IPS-NIHi7 (cell line): Measurements from ENCODE around the gene ETS1.

Experiments
- DNase-seq: peaks from one replicate; pipeline ENCODE4 v3.0.0; 2012; ENCODE audit warnings: mixed read lengths; ENCODE audit errors: extremely low spot score

The ETS1 gene

DNA sequence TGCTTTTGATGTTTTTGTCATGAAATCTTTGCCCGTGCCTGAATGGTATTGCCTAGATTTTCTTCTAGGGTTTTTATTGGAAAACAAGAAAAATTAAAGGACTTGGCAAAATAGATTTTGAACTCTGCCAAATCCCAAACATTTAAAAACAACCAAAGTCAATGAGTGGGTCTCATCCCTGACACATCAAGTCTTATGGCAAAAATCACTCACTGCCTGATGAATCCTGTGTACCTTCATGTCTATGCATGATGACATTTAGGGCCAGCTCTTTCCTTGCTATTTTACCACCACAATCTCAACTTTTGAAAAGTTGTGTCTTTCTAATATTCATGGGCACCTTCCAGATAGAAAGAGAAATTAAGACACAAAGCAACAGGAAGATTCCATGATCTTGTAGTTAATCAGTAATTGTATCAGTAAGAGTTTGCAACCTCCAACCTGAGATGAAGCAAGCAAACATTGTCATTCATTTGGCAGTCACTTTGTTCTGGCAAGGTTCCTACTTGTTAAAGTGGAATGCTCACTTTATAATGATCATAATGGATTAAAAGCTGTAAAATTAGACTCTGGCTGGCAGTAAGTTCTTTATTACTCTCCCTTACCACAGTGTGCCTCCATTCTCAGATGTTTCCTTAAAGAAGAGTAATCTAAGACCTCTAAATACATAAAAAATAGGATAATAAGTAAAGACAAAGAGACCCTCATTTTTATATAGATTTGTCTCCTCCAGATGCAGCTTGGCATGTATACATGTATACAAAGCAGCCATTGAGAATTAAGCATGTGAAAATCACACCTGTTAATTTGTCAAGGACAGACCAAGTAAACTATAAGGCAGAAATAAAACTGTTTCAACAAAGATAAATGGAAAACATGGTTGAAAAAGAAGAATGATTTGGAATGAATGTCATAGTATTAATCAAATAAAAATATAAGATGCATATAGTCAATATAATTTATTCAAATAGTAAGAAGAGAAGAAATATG is 51.6 kb downstream of the ETS1 start:
- DNase-seq, result no peak

DNA sequence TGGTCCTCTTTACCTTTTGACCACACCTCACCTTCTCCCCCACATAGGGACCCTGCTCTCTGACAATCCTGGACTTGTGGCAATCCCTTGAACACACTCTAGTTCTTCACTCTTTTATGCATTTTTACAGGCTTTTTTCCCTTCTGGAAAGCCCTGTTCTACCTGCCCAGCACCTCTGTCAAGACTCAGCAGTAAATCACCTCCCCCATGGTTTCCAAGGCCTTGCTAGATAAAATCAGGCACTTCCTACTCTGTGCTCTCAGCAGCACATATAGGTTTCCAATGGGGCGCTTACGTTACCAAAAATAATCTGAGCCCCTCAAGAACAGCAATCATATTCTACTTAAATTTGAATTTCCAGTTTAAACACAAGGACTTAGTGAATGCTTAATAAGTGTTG is 53.9 kb downstream of the ETS1 start:
- DNase-seq, result peak; percentile 27

DNA sequence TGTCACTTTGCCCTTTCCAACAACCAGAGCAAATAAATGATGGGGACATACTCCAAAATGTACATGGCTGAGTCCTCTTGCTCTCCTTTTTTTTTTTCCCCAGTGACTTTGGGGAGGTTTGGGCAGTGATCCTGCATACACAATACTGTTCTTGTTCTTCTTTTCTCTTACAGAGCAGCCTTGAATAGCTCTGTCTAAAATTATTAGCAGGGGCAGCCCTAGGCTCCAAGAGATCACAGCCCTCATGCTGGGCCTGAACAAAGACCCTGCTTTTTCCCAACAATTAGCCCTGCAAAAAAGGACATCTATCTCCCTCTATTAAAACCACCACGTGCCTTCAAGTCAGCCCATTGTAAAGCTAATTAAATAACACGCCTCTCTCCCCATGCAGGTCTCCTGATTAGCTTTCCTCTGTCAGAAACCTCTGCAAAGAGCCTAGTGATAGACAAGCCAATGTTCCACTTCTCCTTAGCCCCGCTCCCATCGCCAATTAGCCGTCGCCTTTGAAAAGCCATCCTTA is 54.7 kb downstream of the ETS1 start:
- DNase-seq, result peak; percentile 67

DNA sequence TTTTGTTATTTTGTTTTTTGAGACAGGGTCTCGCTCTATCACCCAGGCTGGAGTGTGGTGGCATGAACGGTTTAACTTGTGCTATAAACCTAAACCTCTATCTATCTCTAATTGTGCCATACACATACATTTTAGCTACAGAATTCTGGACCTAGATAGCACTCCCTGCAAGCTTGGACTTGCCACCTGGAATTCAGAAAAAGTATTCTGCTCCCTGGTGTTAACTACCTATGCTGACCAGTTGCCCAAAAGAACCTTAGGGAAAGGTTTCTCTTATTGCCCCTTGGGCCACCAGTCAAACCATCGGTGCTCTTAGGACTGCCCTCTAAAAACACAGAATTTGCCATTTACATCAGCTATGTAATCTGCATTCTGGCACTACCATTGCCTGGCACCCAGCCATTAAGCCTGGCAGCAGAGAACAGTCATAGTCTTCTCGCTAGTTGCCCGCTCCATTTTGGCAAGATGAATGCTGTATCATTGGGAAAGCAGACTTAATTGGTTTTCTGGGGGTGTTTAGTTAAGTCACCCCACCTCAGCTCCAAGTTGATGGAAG is 55.3 kb downstream of the ETS1 start:
- no peak for DNase-seq

DNA sequence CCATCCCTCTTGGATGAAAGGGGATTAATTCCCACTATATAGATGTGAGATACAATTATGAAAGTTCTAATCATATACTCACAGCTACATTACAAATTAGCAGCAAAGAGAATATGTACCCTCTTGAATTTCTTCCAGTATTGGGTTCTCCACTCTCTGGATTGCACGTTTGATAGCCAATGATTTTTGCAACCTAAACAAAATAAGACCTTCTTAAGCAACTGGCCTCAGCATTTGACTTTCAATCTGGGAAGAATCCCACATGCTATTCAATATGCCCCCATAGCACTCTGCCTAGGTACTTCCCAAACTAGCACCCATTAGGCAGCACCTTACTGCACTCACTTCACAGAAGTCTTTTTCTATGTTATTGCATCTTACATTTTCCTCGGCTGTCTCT is 55.8 kb downstream of the ETS1 start:
- no peak for DNase-seq

DNA sequence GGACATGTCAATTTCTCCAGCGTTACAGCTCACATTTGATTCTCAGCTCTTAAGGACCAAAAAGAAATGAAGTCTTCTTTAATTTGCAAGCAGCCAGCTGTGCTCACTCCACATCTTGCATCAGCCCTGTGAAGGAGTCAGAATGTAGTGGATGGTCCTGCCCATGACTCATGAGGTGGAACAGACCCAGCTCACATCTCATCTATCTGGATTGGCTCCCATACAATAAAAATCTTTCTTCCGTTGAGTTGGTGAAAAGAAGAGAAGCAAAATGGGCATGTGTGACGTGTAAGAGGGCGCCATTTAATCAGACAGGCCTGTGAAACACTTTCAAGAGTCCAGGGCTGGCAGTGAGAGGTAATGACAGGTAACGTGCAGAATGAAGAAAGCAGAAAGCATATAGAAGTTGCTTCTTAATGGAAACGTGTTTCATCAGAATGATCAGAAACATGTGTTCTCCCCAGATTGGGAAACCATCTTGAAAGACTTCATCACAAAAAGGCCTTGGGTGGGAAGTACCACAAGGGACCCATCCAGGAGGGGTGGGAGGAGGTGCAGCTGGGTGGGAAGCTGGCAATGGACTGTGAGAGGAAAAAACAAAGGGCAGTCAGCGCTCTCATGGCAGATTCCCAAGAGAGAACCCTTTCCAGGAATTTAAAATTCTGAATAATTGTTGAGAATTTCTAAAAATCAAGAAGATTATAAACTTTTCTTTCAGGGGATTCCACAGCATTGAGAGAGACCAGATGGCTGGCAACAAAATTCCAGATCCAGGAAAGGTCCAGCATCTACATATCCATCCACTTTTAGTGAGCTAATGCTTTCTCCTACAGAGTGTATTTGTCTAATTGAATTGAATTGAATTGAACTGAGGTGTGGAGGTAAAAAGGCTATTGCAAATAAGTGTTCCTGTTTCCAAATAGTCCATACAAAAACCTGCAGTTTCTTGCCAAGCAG is 57.0 kb downstream of the ETS1 start:
- no peak for DNase-seq

DNA sequence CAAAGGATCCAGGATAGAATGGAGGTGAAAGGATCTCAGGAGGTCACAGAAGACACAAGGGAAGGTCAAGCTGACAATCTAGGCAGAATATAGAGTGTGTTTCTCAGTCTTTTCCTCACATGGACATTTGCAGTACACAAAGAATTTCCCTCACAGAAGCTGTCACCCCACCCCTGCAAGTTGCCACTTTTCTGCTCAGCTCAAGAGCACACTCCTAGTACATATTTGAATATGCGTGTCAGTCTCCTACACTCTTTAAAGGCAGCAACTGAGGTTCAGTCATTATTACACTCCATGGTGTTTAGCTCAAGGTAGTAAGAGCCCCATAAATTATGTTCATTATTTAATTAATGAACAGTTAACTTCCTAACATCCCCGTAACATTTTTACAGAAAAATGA is 59.1 kb downstream of the ETS1 start:
- no peak for DNase-seq

DNA sequence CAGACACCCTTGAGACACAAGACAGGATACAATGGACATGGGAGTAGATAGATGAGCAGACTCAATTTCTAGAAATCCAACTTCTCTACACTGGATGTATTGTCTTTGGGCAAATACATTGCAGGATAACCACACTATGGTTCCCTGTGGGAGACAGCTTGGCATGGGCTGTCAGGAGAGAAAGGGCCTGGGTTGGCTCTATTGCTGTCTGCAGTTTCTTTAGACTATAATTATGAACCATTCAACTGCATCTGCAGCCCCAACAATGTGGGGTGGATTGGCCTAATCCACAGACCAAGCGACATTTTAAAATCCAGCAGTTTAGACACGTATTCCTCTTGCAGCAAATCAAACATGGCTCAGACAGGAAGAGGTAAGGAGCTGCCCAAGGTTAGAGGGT is 60.3 kb downstream of the ETS1 start:
- no peak for DNase-seq

DNA sequence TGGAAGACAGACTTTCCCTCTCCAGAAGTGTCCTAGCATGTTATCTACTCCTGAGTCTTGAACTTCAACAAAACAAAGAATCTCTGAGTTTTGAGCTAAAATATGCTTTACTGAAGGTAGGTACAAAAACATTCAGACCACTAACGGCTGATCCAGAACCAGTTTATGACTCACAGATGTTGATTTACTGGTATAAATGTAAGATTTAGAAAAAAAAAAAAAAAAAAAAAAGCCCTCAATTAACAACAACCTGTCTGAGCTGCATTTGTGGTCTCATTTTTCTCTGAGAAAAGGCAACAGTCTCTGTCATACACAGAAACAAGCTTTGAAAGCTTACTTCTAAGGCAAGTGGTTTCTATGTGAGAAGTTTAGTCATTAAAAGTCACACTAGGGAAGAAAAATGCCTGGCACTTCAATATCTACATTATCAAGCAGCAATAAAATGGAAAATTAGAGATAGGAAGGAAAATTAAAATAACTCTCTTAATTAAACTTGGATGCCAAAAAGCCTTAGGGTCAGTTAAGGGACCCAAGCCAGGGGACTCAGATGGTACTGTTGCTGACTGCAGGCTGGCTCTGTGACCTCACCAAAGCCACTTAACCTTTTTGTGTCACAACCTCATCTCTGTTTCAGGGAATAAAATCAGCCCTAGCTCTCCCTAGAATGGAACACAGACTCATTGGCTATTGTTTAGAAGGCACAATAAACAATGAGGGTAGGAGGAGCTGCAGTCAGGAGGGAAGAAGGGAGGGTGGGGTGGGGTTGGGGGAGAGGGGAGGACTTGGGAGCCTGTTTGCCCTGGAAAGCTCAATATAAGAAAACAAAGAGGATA is 61.7 kb downstream of the ETS1 start:
- DNase-seq, result peak; percentile 41

DNA sequence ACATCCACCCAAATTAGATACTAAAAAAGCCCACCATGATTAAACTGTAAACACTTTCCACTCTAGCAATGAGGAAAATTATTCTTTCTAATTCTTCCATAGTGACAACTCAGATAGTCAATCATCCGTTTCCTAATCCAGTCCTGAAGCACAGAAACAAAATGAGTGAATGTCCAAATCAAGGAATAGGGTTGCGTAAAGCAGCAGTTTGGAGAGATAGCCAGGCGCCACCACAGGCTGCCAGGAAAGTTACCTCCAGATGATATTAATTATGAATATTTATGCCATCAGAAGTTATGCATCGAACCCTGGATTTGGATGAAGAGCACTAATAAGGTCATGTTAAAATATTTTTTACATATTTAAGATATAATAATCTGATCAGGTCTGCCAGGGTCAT is 63.2 kb downstream of the ETS1 start:
- DNase-seq, result no peak

DNA sequence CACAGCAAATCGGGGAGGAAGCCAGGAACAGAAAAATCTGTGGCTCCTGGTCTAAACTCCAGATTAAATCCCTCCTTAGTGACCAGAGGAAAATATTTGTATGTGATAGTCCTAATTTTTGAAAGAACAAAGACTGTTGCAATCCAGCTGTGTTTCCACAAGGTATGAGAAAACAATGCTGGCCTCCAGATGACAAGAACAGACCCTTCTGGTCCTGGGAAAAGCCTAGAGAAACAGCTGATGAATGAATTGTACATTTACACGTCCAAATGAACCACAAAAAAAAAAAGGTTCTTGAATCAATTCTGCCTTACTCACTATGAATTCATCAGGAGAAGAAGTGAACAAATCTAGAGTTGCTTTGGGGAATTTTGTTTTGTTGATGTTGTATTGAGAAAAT is 63.7 kb downstream of the ETS1 start:
- no peak for DNase-seq

DNA sequence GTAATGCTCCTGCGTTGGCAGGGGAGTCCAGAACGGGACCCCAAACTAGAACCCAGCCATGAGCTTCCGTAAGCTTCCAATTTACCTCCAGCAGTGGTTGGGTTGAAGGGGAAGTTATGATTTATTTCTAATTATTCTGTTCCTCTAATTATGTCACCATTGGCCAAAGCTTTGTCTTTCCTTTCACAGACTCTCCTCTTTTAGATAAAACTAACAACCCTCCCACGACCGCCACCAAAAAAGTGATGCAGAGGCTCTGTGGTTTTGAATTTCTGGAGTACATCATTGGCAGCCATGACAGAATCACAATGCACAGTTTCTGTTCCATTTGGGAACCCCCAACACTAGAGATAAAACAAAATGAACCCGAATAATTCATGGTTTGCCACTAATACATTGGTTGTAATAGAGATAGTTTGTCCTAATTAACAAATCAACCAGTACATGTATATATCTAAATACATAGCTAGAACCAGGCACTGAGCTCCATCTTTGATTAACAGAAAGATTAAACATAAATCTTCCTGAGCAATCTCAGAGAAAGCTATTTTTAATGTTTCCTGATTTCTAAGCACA is 64.3 kb downstream of the ETS1 start:
- DNase-seq, result no peak

DNA sequence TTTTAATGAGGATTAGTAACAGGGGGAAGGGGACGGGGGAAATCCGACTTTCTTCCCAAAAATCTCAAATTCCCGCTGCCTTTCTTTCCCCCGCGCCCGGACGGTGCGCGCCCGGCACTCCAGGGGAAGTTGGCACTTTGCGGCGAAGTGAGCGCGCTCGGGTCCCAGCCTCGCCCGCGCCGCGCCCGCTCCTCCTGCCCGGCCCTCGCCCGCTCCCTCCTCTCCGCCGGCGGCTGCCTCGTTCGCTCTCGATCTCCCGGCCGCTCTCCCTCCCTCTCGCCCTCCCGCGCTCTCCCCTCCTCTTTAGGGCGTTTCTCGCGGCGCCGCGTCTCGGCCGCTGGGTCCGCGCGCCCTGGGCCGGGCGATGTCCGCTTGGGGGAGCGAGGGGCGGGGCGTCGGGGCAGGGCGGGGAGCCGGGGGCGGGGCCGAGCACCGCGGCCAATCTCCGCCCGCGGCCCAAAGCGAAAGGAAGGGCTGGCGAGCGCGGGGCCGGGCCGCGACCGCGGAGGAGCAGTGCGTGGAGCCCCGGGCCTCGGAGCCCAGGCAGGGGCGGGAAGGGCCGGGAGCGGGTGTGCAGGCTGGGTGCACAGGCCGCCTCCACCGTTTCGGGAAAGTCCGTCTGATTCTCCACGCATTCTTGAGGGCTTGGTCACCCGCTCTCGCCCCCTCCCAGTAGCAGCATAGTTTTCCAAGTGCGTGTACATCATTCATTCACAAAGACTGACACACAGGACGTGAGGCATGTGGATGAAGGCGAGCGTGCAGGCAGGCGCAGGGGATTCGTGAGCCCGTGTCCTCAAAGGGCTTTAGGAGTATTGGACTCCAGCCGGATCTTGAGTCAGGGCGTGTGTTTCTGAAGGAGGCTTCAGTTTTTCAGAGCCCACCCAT is 65.1 kb downstream of the ETS1 start:
- DNase-seq, result peak; percentile 94

DNA sequence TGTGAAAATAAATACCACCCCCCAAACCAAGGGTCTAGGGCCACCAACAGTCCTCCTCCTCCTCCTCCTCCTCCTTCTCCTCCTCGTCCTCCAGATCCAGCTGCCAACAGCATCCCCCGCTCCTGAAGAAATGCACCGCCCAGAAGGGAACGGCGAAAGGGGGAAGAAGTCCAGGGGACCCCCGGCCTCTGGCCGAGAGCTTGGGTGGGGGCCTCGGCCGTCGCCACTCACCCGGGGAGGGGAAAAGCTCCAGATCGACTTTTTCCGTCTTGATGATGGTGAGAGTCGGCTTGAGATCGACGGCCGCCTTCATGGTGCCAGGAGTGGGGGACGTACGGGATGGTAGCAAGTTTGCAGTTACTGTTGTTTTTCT is 65.7 kb downstream of the ETS1 start:
- no peak for DNase-seq

DNA sequence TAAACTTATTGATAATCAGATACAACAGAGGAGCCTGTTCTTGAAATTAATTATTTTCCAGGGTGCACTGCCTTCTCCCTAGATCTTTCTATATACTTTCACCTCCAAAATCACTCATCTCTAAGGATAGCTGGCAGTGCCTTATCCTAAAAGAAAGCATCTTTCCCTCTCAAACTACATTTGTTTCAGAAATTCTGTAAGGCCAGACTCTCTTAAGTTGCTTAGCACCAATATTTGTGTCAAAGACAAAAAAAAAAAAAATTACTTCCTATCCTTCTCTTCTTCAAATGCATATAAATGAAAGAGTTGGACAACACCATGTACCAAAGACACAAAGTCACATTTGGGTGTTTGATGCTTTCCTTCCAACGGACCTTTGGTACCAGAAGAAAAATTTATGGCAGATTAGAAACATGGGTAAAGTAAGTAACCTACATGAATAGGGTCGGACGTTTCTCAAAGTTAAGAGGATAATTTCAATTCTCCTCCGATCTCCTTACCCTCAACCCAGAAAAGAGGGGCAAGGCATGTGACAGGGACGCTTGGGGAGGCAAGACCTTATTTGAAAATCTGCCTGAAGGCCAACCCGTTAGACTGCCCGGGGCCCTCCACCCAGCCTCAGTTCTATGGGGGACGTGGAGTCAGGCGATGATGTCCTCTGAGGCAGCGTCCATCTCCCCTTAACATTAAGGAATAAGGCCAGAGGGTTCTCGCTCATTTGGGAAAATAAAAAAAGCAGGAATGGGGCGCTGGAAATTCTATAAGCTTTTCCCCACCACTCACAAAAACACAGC is 66.3 kb downstream of the ETS1 start:
- no peak for DNase-seq

DNA sequence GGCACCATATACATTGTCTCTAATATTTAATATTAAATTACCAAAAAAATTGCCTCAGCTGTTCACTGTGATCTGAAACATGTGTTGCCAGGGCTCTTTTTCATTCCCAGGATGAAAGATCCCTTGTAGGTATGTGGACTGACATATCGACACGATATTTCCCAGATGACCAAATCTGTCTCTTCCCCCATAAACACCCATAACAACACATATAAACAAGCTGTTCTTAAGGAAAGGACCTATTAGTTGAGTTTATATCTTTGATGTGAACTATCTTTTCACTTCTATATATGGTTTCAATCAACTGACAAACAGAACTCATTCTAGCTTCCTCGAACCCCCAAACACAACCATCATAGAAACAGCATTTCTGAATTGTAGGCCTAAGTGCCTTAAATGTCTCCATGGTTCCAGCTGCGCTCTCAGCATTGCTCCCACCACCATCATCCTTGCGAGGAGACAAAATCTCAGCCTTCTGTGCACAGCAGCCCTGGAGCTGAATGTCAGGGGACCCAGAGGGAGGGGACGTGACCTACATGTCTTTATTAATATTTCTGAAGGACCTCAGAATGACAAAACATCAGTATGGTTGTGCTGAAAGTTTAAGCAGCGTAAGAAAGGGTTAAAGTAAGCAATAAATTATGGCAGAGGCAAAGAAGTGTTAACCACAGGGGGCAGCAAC is 67.0 kb downstream of the ETS1 start:
- DNase-seq, result no peak

DNA sequence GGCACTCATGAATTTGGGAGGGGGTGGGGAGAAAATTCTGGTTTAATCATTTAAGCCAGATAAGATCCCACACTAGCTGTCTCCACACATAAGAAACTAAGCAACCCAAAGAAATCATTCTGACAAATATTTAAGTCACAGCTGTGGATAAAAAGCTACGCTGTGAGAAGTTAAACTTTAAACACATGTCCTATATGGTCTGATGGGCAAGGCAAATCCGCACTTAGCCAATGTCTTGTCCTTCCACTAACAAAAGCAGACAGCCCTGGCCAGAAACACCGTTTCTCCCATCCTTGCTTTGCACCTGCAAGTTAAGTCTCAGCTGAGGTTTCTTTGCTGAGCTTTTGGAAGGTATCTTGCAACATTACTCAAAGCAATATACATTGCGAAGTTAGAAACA is 68.0 kb downstream of the ETS1 start:
- no peak for DNase-seq

DNA sequence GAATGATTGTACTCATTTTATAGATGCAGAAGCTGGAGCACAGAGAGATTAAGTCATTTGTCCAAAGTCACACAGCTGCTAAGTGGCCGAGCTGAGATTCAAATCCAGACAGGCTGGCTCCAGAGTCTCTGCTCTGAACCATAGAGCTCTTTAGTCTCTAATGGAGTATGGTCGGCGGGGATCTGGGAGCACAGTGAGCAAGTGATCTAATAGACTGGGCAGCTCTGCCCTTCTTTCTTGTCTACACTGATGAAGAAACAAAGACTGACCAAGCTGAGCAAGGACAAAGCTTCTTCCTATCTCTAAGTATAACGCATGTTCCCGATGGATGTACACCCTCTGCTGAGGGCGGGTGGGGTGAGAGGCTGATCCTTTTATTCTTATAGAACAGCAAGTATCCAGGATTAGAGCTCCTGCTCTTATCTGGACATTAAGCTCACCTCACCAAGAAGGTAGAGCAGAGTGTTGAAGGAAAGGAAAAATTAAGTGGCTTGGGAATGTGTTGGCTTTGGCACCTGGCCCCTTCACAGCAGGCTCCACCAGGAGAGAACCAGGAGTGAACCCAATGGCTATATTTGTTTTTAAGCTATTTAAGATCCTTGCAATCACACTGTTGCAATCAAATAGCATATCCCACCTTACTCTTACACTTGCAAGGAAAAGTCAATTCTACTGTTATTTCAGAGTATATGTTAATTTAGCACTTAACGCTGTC is 68.7 kb downstream of the ETS1 start:
- DNase-seq, result no peak
